Left forelimb (tissue), 1 donor: ENCODE results near the gene GAK.

Experiments used
- DNase-seq: peaks from one replicate; pipeline ENCODE4 v3.0.0-alpha.2; 2018; ENCODE audit warnings: low spot score

GAK gene

DNA sequence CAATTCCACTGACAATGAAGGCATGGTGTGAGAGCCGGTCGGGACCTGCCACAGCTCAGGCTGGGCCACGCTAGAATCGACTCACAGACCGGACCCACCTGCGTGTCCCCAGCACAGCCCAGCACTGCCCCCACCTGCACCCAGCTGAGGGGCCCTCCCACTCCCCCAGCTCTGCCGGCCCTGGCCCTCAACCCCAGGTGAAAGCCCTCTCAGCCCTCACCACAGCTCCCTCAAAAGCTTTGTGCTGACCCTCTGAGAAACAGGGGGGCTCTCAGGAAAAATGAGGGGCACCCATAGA lies 25.1 kb downstream of the GAK start:
- DNase-seq, result no peak

DNA sequence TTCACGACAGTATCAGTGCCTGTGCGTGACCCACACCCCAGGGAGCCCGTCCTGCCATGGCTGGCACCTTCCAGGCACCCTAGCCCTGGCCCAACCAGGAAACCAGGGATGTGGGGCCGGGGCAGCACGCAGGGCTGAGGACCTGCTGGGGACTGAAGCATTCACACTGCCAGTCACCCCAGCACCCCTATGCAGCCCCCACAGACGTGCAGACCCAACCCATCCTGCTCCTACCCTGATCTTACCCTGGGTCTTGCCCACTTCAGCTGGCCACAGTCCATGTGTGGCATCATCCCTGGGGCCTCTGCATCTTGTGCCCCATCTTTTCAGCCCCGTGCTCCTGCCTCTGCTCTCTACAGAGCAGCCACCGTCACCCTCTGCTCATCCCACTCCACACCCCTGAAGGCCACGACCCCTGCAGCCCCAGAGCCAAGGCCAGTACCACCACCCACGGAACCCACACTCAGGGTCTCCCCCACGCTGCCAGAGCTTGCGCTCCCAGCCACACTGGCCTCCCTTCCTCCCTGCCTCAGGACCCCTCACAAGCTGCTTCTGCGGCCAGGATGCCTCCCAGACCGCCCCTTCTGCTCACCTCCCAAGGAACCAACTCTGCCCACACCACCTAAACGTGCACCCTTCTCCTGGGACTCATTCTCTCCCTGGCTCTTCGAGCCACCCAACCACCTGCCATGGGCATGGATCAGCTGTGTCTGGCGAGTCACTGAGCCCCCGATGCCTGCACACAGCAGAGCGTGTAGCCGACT lies 25.6 kb downstream of the GAK start:
- no peak for DNase-seq

GRCh38 chr4:905485-906338 lies 26.4 kb downstream of the GAK start:
- no peak for DNase-seq

DNA sequence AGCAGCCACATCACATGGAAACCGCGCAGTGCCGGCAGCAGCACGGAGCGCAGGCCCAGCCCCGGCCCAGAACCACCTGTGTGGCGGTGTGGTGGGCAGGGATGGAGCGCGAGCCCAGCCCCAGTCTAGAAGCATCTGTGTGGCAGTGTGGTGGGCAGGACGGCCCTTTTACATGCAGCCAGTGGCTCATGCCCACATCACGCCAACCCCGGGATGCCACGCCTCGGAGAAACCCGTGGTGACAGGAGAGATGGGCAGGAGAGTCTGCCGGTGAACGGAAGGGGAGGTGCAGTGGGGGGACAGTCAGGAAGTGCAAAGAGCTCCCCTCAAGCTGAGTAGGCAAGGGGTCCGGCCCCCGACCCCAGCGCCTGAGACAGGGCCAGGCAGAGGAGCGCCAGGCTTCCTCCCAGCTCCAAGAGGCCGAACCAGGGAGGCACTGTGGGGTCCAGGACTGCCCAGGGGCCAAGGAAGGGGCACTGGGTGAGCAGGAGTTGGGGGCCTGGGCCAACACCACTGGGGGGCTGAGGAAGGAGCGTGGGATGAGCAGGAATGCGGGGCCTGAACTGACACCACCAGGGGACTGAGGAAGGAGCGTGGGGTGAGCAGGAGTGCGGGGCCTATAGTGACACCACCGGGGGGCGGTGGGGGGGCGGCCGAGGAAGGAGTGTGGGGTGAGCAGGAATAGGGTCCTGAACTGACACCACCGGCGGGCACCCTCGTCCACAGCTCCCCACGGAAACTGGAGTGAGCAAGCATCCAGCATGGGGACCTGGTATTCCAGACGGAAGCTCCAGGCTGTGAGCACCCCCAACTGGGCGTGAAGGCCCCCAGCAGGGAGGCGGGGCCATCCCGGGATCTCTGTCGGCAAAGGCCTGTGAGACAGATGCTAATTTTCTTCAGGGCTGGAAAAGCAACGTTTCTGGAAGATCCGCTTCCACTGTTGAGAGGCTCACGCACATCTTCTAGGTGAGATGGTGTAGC lies 28.8 kb downstream of the GAK start:
- no peak for DNase-seq

GRCh38 chr4:901192-901910 lies 30.8 kb downstream of the GAK start:
- no peak for DNase-seq

DNA sequence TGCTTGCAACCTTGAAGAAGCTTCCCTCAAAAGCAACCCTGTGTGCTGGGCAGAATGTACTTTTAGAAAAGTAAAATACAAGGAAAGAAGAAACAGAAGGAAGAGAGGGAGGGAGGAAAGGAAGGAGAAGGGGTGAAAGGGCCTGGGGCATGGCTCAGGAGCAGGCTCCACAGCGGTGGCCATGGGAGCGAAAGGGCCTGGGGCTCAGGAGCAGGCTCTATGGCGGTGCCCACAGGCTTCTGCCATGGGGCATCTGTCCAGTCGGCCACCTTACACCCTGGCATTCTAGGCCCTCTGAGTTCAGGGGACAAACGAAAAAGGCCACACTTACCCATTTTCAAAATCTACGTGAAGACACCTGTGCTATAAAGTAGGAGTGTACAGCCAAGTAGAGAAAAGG lies 31.4 kb downstream of the GAK start:
- DNase-seq, result no peak

DNA sequence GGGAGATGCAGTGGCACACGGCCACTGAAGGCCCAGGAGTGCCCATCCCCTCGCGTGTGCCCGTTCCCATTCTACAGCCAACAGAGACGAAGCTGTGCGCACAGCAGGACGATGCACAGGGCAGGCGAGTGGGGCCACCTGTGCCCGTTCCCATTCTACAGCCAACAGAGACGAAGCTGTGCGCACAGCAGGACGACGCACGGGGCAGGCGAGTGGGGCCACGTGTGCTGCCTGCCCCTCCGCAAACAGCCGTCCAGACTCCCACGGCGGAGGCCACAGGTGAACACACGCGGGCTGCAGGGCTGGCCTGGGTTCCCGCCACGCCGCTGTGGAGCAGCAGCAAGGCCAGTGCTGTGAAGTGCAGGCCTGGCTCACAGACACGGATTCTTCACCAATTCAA lies 32.0 kb downstream of the GAK start:
- DNase-seq, result no peak

GRCh38 chr4:899556-899906 lies 32.6 kb downstream of the GAK start:
- no peak for DNase-seq

GRCh38 chr4:898869-899555 lies 33.1 kb downstream of the GAK start:
- no peak for DNase-seq

GRCh38 chr4:898123-898522 lies 34.0 kb downstream of the GAK start:
- DNase-seq, result no peak

GRCh38 chr4:896630-897029 lies 35.5 kb downstream of the GAK start:
- no peak for DNase-seq

DNA sequence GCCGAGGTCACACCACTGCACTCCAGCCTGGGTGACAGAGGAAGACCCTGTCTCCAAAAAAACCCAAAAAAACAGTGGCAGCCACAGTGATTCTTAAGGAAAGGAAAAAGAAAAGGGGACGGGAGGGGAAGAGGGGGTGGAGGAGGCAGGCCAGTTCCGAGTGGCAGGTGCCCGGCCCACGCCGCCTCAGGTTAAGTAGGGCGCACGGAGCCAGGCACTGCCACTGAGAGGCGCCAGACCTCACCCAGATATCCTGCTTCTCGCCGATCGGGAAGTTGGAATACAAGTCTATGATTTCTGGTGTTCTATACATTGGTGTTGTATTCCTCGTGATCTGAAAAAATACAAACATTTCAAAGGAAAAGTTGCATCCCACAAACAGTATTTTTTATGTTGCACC lies 35.9 kb downstream of the GAK start:
- no peak for DNase-seq

GRCh38 chr4:895596-895995 lies 36.5 kb downstream of the GAK start:
- DNase-seq, result no peak

GRCh38 chr4:893995-894705 lies 38.0 kb downstream of the GAK start:
- no peak for DNase-seq

- DNase-seq, result no peak
Observed at GRCh38 chr4:893276-893994, 38.7 kb downstream of the GAK start.

DNA sequence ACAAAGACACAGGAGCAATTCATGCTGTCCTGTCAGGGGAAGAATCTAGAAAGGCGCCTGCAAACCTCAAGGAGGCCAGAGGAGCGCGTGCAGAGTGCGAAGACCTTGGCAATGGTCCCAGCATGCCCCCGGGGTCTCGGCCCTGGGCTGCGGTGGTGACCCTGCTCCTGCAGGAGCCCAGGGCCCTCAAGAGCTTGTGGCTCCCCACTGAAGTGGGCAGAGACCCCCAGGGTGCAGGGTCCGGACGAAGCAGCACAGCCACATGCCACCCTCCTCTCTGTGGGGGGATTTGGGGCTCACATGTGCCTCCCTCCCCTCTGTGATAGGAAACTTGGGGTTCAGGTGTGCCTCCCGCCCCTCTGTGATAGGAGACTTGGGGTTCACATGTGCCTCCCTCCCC lies 39.3 kb downstream of the GAK start:
- DNase-seq, result no peak

DNA sequence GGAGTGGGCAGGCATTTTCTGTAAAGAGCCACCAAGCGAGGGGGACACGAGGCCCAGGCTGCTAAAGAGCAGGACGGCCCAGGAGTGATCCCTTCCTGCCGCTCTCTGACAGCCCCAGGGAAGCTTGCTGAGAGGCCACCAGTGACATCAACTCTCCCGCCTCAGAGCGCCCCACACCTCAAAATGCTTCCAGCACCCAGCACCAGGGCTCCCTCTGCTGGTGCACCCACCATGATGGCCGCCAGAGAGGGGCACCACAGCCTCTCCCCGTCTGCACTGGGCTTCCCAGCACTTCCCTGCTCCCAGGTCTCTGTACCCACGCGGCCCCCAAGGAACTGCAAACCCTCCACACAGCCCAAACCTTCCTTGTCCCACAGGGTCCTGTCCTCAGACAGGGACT lies 40.4 kb downstream of the GAK start:
- no peak for DNase-seq

- DNase-seq, result no peak
Observed at GRCh38 chr4:890036-890695, 42.0 kb downstream of the GAK start.

DNA sequence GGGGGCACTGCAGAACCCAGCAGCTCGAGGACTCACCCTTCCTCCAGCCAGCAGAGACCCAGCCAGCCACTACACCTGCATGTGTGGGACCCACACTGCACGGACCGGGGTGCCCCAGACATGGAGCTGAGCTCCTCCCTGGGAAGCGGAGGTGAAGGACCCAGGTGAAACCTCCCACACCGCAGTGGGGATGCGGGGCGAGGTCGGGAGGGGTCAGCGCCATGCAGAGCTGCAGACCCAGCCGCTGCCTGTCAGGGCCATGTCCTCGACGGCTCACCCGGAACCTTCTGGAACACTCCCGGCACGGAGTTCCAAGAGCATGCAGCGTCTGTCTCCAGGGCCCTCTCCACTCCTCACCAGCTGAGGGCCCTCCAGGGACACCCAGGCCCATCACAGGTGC lies 42.6 kb downstream of the GAK start:
- DNase-seq, result no peak
